Fibroblast of the aortic adventitia (primary cell): Measurements from ENCODE around the gene DLD. TPM values are rescaled to one million over a fixed set of nuclear protein-coding genes. Genes with fewer than 3 reads are reported as not detected.
A peak's percentile ranks its signal among the peaks of the same experiment; 100 is the strongest.

Source experiments
- DNase-seq: peaks from one replicate; pipeline ENCODE4 v3.0.0-alpha.2; 2010; ENCODE audit warnings: low read depth
- H3K4me3 ChIP-seq: 2 replicates; pipeline ENCODE4 v1.5.1; 2011; ENCODE audit warnings: low read depth, mild to moderate bottlenecking, control low read depth, low read length, moderate library complexity
- total RNA-seq: library from RNA; depleted of rRNA; stranded (reverse); fragments of >200 nt; gene quantifications from 2 replicates; pipeline ENCODE4 v1.2.3, GENCODE V29; 2012; ENCODE audit warnings: low replicate concordance
- TF ChIP-seq, protein P1 (sequence below): IDR thresholded peaks from 2 replicates; pipeline ENCODE4 v1.5.1; 2011; ENCODE audit warnings: mild to moderate bottlenecking, low read length, control low read depth, inconsistent platforms; ENCODE audit not compliant: insufficient read depth

The DLD gene
- total RNA-seq, 1 donor, result 71.9 TPM

DNA sequence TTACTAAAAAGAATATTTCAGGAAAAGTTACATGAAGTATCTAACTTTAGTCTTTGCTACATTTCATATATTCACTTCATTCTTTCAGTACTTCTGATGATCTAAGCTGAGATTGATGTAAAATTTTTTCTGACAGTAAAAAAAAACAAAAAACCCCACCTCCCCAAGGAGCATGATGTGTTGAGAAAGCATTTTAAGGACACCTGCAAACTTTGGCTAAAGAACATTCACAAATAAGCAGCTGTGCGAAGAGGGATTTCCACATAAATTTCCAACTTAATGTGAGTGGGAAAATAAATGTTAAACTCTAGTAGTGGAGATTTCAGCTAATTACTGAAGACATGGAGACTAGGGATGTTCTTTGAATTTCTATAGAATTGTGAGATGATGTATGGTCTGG is 35.5 kb downstream of the DLD start:
- TF ChIP-seq, protein P1, sequence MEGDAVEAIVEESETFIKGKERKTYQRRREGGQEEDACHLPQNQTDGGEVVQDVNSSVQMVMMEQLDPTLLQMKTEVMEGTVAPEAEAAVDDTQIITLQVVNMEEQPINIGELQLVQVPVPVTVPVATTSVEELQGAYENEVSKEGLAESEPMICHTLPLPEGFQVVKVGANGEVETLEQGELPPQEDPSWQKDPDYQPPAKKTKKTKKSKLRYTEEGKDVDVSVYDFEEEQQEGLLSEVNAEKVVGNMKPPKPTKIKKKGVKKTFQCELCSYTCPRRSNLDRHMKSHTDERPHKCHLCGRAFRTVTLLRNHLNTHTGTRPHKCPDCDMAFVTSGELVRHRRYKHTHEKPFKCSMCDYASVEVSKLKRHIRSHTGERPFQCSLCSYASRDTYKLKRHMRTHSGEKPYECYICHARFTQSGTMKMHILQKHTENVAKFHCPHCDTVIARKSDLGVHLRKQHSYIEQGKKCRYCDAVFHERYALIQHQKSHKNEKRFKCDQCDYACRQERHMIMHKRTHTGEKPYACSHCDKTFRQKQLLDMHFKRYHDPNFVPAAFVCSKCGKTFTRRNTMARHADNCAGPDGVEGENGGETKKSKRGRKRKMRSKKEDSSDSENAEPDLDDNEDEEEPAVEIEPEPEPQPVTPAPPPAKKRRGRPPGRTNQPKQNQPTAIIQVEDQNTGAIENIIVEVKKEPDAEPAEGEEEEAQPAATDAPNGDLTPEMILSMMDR, result no peak
- DNase-seq, result no peak
- H3K4me3 ChIP-seq, result no peak overlapping the region

DNA sequence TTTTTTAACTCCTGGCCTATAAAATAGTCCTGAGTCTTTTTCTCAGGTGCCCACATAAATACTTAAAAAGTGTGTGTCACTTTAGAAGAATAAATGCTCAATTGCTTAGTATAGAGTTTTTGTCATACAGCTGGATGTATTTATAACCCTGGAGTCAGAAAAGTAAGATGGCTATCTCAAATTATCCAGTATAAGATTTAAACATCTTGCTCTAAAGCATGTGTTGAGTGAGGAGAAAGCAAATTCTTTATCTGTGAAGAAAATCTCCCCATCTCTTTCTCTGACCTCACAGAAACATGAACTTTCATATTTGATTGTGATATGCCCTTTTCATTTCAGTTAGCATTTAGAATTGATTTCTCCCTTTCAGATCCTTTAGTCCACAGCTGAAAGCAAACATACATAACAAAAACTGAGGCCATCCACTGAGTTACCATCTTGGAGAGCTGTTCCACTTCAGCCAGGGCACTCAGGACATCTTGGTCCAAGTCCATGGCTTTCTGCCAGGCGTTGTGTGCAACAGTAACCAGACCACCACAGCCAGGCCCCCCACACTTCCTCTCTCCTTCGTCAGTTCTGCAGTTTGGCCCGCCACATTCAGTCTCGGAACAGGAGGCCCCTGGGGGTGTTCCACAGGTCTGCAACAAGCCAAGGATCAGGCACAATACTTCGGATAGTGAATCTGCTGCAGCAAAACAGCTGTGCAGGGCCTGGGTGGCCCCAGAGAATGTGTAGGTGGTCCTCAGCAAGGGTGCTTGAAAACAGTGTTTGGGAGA is 40.9 kb downstream of the DLD start:
- no peak for DNase-seq
- TF ChIP-seq, protein P1, result no peak
- no peak overlapping the region for H3K4me3 ChIP-seq

DNA sequence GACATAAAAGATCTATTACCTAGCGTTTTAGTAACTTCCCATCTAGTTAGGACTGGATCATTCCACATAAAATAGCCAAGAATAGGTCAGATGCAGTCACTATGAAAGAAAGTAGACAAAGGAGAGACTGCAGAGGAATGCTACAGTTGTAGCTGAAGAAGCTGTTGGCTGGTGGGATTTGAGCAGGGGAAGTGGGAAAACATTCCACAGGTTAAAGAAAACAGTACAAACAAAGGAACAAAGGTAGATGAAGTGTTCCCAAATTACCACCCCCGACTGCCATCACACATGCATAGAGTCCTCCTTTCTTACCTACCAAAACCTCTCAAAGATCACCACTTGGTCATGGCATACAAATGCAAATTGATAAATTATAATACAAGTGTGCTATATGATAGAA is 41.8 kb downstream of the DLD start:
- TF ChIP-seq, protein P1, result no peak
- H3K4me3 ChIP-seq, result no peak overlapping the region

DNA sequence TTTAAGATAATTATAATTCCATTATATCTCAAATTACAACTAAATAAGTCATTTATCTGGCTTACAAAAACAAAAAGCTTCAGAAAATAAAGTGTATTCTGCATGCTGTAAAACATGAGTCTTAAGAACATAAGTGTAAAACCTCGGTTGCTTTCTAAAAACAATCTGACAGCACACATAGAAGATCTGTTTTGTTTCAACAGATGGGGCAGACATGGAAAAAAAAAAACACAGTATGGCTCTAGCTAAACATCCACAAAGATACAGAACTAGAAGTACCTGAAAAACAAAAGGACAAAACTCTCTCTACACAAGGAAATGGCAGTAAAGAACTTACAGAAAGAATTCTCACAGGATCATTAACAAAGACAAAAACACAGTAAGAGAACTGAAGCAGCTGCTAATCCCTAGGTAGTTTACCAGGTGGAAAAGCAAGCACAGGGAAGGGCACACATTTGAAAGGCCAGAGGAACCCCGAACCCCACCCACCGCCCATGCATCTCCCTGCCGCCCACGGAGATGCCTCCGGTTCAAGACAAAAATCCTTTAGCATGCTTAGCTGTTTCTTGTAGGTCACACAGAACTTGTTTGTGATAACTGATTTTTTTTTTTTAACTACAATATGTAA is 42.5 kb downstream of the DLD start:
- TF ChIP-seq, protein P1, result no peak
- H3K4me3 ChIP-seq, result no peak overlapping the region
- no peak for DNase-seq

More for the DNA sequence above, 41.8 kb downstream of the DLD start:
- no peak for DNase-seq

DNA sequence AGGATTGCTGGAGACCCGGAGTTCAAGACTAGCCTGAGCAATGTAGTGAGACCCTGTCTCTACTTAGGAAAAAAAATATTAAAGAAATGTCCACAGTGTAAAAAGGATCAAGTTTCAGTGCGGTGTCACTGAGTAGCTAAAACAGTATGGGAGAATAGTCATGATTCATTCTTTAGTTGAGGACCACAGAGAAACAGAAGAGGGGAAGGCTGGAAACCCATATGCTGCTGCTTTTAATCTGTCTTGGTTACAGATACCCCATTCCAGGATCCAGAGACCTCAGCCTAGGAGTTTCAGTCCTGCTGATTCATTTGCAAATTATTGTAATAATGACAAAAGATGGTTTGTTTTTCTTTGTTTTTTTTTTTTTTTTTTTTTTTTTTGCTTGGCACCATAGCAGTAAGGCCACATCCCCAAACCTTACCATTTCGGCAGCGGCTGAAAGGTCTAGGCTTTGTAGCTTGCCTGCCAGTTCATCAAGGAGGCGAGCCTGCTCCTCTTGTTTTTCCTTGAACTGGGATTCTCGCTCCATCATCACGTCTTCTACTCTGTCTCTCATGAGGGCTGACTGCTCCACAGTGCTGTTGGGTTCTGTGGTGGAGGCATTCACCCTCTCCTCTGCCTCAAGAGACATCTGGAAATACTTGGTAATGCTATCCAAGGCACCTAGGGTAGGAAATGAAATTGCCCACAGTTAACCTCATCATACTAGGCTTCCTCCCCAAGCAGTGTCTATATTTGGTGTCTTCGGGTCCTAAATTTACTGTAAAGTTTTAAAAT is 44.2 kb downstream of the DLD start:
- H3K4me3 ChIP-seq, result no peak overlapping the region
- TF ChIP-seq, protein P1, result no peak
- DNase-seq, result peak; percentile 40

DNA sequence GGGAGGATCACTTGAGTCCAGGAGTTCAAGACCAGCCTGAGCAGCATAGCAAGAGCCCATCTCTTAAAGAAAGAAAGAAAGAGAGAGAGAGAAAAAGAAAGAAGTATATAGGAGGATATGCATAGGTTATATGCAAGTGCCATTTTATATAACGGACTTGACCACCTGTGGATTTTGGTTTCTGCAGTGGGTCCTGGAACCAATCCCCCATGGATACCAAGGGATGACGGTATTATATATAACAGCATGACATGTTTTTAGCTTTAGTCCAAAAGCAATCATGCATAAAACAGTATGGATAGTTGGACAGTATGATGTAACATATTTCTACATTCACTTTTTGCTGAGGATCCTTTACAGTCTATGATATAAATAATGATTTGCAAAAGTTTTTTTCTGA is 45.3 kb downstream of the DLD start:
- DNase-seq, result no peak
- TF ChIP-seq, protein P1, result no peak
- H3K4me3 ChIP-seq, result no peak overlapping the region
